T47D (cell line): ENCODE measurements around the gene NET1.

ENCODE experiments used
- DNase-seq, 2 experiments: peaks; one replicate each; pipeline versions ENCODE4 v3.0.0 to v3.0.0-alpha.2; 2011 to 2012; ENCODE audit warnings: low read depth in 1 of 2, low spot score in 1 of 2
- JUND ChIP-seq: IDR thresholded peaks from 2 replicates; pipeline ENCODE4 v1.6.1; 2012; ENCODE audit warnings: low read depth
- in situ Hi-C: cut with HindIII; loops from 2 replicates; pipeline ENCODE4 v1.10.0; 2016; ENCODE audit warnings: low sequenced_read_pairs, low pct_unique_long_range_greater_than_20kb

NET1 gene

DNA sequence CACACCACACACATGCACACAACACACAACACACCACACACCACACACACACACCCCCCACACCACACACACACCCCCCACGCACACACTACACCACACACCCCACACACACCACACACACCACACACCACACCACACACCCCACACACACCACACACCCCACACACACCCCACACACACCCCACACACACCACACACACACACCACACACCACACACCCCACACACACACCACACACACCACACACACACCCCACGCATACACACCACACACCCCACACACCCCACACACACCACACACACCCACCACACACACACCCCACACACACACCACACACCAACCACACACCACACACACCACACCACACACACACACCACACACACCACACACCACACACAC lies 31.2 kb upstream of the NET1 start:
- TF ChIP-seq JUND = no peak
- DNase-seq = no peak
- in situ Hi-C loops = no loop called here

GRCh38 chr10:5385224-5385623 lies 27.1 kb upstream of the NET1 start:
- in situ Hi-C loops = no loop called here
- no peak for TF ChIP-seq JUND
- DNase-seq = no peak

- TF ChIP-seq JUND = no peak
- in situ Hi-C loops = no loop called here
- DNase-seq = no peak
Measured at GRCh38 chr10:5387169-5387568, 25.2 kb upstream of the NET1 start.

GRCh38 chr10:5390607-5391205 lies 21.7 kb upstream of the NET1 start:
- in situ Hi-C loops = no loop called here
- no peak for TF ChIP-seq JUND
- no peak for DNase-seq

- no peak for DNase-seq
- no peak for TF ChIP-seq JUND
- in situ Hi-C loops = no loop called here
Measured at GRCh38 chr10:5391790-5392189, 20.6 kb upstream of the NET1 start.

DNA sequence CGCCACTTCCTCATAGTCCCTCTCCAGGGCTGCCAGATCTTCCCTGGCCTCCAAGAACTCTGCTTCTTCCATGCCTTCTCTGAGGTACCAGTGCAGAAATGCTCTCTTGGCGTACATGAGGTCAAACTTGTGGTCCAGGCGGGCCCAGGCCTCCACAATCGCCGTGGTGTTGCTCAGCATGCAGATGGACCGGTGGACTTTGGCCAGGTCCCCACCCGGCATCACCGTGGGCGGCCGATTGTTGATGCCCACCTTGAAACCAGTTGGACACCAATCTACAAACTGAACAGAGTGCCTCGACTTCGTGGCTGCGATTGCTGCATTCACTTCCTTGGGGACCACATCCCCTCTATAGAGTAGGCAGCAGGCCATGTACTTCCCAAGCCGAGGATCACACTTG lies 18.8 kb upstream of the NET1 start:
- TF ChIP-seq JUND = no peak
- in situ Hi-C loops = no loop called here
- no peak for DNase-seq

DNA sequence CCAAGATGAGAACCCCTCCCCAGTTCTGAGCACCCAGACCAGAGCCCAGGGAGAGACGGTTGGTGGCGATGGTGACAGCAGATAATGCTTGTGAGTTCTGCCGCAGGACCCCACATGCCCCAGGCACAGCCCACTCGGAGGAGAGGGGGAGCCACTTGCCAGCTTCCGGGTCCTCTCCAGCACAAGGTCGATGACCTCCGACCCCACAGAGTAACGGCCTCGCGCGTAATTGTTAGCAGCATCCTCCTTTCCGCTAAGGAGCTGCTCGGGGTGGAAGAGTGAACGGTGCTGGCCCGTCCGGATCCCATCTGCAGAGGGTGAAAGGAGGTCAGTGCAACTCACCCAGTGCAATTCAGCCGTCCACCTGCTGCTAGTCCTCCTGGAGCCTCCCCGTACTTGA lies 17.2 kb upstream of the NET1 start:
- no peak for TF ChIP-seq JUND
- no peak for DNase-seq
- in situ Hi-C loops = no loop called here

DNA sequence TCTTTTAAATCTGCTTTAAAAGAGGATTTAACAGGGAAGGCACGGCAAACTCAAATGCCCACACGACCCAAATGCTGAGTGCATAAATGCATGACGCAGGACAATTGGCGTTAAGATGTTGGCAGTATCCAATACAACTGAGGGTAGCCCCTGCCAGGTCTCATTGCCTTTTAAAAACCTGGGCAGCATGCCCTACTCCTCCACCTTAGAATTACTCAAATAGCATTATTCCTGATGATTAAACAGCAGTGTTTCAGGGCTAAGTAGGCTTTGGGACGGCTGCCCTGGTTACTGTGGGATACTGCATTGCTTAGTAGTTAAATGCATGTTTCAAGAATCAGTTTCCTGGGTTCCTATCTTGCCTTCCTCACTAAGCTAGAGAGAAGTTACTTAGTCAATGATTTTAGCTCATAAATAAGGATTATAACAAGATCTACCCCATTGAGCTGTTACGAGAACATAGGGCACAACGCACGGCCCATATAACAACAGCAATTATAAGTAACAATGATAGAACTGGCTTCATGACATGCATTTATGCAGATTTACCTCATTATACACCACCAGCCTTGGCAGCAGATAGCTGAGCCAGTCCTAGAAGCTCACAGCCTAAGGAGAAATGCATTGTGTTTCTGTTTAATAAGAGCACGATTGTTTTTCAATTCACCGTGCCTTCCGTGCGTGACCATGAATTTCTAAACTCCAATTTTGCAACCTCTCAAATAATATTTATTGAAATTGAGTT lies 15.6 kb upstream of the NET1 start:
- no peak for DNase-seq
- in situ Hi-C loops = no loop called here
- TF ChIP-seq JUND = no peak

GRCh38 chr10:5399332-5399731 lies 13.0 kb upstream of the NET1 start:
- TF ChIP-seq JUND = no peak
- no peak for DNase-seq
- in situ Hi-C loops = no loop called here

DNA sequence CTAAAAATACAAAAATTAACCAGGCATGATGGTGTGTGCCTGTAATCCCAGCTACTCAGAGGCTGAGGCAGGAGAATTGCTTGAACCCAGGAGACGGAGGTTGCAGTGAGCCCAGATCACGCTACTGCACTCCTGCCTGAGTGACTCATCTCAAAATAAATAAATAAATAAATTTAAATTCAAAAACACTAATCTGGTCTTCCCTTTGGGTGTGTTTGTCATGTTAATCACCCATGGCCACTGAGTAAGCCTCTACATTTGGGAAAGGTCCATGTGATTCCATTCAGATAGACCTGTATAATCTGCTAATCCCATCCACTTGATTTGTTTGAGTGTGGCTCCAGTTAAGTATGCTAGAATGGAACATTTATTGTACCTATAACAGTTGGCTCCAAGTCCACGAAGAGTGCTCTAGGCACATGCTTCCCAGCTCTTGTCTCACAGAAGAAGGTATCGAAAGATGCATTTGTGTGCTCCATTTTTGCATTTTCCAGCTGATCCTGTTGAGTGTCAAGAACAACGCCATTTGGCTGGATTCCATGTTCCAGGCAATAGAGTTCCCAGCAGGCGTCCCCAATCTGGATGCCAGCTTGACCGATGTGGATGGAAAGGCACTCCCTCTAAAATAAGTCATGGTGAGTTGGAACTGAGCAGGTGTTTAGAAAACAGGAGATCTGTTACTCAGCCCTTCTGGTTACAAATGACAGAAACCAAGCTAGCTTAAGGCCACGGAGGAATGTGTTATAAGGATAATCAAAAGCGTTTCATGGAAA lies 11.7 kb upstream of the NET1 start:
- in situ Hi-C loops = no loop called here
- no peak for TF ChIP-seq JUND
- no peak for DNase-seq

GRCh38 chr10:5402798-5403197 lies 9.6 kb upstream of the NET1 start:
- DNase-seq = no peak
- no peak for TF ChIP-seq JUND
- in situ Hi-C loops = no loop called here

GRCh38 chr10:5404208-5405041 lies 7.9 kb upstream of the NET1 start, which contains the start of gene TUBAL3:
TUBAL3 (minus strand) TSS chr10:5404828; CDS start chr10:5404792, 36 bp downstream.
- DNase-seq = no peak
- in situ Hi-C loops = no loop called here
- no peak for TF ChIP-seq JUND
